NCI-H748 treated with DMSO at 0.1 percent for 48 hours (cell line): Measurements from ENCODE around the gene STX8.
"Not testable (repeated sequence)": the region's sequence is repeated elsewhere in the genome, so short reads cannot be mapped to it uniquely, and the experiment has no call there.

ENCODE experiments used
- DNase-seq: peaks from one replicate; lab custom pipeline; 2025; lab: John Stamatoyannopoulos, UW

The STX8 gene

GRCh38 chr17:9389111-9389527 lies 186.5 kb downstream of the STX8 start:
- DNase-seq = no peak

- DNase-seq = no peak
Observed at GRCh38 chr17:9386401-9386800, 189.2 kb downstream of the STX8 start.

GRCh38 chr17:9383826-9384225 lies 191.8 kb downstream of the STX8 start:
- DNase-seq = no peak

- DNase-seq = no peak
Observed at GRCh38 chr17:9382626-9383025, 193.0 kb downstream of the STX8 start.

- DNase-seq = no peak
Observed at GRCh38 chr17:9381068-9381467, 194.6 kb downstream of the STX8 start.

- no peak for DNase-seq
Observed at GRCh38 chr17:9380361-9380760, 195.3 kb downstream of the STX8 start.

- not testable (repeated sequence) for DNase-seq
Observed at GRCh38 chr17:9376177-9376576, 199.4 kb downstream of the STX8 start.

- DNase-seq = peak; percentile 98
Observed at GRCh38 chr17:9371019-9371418, 204.6 kb downstream of the STX8 start.

- DNase-seq = peak; percentile 82
Observed at GRCh38 chr17:9370467-9370866, 205.2 kb downstream of the STX8 start.

GRCh38 chr17:9368631-9369030 lies 207.0 kb downstream of the STX8 start:
- DNase-seq = no peak

GRCh38 chr17:9367156-9367555 lies 208.5 kb downstream of the STX8 start:
- no peak for DNase-seq

GRCh38 chr17:9364837-9365430 lies 210.7 kb downstream of the STX8 start:
- DNase-seq = no peak

GRCh38 chr17:9363440-9364350 lies 211.9 kb downstream of the STX8 start:
- DNase-seq = peak; percentile 13

- DNase-seq = no peak
Observed at GRCh38 chr17:9361188-9361955, 214.2 kb downstream of the STX8 start.

GRCh38 chr17:9360677-9361081 lies 214.9 kb downstream of the STX8 start:
- DNase-seq = no peak

- DNase-seq = no peak
Observed at GRCh38 chr17:9356488-9356911, 219.1 kb downstream of the STX8 start.

- DNase-seq = no peak
Observed at GRCh38 chr17:9355846-9356245, 219.8 kb downstream of the STX8 start.

- DNase-seq = not testable (repeated sequence)
Observed at GRCh38 chr17:9355231-9355630, 220.4 kb downstream of the STX8 start.

GRCh38 chr17:9350080-9350479 lies 225.5 kb downstream of the STX8 start:
- no peak for DNase-seq

GRCh38 chr17:9346296-9346926 lies 229.2 kb downstream of the STX8 start:
- no peak for DNase-seq

GRCh38 chr17:9343516-9343915 lies 232.1 kb downstream of the STX8 start:
- DNase-seq = no peak

- DNase-seq = no peak
Observed at GRCh38 chr17:9342225-9342624, 233.4 kb downstream of the STX8 start.
